ENCODE results near the gene NR4A2. TPM values are rescaled to one million over a fixed set of nuclear protein-coding genes. Genes with fewer than 3 reads are reported as not detected.

NR4A2 gene
- polyA plus RNA-seq, 1 experiment, result 1.5 TPM

DNA sequence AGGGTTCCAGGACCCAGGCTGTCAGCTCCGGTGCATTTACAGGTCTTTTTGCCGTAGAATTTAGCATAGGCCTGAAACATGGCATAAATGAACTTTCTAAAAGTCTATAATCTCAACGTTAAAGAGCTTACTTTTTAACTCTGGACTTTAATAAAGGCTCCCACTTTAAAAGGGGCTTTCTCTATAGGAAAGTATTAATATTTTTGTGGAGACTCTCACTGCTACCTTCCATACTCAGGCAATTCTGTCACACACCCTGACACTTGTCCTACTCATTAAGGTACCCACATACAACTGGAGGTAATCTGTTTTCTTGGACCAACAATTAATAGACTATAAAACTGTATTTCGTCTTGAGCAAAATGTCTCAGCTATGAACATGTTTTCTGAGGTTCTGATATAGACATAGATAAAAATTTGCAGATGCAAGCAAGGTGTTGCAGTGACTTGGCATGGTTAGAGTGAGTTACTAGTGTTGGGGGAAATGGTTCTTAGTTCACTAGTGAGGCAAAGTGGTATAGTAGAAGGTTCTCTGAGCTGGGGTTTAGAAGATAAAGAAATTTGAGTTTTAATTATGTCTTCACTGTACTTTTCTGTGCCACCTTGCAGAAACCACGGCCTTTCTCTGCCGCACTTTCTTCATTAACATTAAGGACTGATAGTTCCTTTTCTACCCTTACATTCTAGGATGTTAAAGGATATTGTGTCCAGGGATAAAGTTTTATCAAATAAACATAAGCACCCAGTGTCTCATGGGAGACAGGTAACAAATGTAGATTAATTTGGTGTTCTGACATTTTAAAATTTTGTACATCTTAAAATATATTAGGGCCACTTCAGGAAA, 10.8 kb upstream of the NR4A2 start:
- DNase-seq (ENCODE audit: low read depth), result no peak
- TF ChIP-seq, protein P1, sequence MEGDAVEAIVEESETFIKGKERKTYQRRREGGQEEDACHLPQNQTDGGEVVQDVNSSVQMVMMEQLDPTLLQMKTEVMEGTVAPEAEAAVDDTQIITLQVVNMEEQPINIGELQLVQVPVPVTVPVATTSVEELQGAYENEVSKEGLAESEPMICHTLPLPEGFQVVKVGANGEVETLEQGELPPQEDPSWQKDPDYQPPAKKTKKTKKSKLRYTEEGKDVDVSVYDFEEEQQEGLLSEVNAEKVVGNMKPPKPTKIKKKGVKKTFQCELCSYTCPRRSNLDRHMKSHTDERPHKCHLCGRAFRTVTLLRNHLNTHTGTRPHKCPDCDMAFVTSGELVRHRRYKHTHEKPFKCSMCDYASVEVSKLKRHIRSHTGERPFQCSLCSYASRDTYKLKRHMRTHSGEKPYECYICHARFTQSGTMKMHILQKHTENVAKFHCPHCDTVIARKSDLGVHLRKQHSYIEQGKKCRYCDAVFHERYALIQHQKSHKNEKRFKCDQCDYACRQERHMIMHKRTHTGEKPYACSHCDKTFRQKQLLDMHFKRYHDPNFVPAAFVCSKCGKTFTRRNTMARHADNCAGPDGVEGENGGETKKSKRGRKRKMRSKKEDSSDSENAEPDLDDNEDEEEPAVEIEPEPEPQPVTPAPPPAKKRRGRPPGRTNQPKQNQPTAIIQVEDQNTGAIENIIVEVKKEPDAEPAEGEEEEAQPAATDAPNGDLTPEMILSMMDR (IDR thresholded peaks at IDR 0.05; ENCODE audit: insufficient read depth, low read depth, low read length), result no peak
- H3K4me3 ChIP-seq (ENCODE audit: low read depth, low read length), result peak overlapping the region; percentile 54
- H3K27me3 ChIP-seq (ENCODE audit: control insufficient read depth, insufficient read depth, low read length), result no peaks in the 10 kb centered on the region
- CTCF ChIA-PET, result interaction anchor here (0.6 to 0.9 kb wide), 2 partner anchors 9 to 13 kb away, joined by 3 read pairs; no protein-coding TSS in a partner anchor
- POLR2A ChIA-PET, result interaction anchor here (0.6 to 1.5 kb wide), 3 partner anchors 9 to 123 kb away, joined by 3 to 11 read pairs (median 3); no protein-coding TSS in a partner anchor
- no peaks in the 10 kb centered on the region for H3K36me3 ChIP-seq (ENCODE audit: control insufficient read depth, insufficient read depth, low read length)

DNA sequence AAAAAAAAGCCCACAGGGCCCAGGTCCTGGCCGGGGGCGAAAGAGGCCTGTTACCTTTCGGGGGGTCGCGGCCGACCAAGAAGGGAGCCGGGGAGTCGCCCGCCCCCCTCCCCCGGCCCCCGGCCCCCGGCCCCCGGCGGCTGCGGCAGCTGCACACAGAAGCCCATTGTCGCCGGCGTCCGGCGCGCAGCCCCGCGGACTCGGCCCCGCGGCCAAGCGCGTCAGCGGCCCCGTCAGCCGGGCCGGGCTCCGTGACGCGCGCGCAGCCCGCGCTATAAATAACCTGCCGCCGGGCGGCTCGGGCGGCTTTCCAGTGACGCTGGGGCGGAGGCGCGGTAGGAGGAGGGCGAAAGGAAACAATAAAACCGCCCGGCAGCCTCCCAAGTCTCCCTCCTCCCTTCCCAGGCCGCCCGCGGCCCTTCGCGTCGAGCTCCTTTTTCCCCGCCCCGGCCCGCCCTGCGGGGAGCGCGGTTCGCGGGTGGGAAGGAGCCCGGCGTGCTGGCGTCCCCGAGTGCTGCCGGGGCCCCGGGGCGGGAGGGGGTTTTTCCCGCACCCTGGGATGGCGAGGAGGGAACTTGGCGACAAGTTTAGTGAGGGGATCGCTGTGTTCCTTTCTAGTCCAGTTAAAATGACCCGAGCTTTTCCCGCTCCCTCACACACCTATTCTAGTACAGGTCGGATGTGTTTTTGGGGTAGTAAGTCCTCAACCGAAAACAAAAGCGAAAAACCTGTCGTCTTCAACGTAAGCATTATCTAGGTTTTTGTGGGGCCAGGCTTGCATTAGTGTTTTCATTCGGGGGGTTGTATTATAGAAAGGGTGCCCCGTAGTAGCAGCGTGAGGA, 10.0 kb upstream of the NR4A2 start:
- ChIA-PET CTCF (interaction anchor here (0.6 to 0.9 kb wide), 2 partner anchors 8 to 12 kb away, joined by 3 read pairs; no protein-coding TSS in a partner anchor), POLR2A (interaction anchor here (0.6 to 1.5 kb wide), 4 partner anchors 8 to 124 kb away, joined by 3 to 11 read pairs (median 4); no protein-coding TSS in a partner anchor)
- H3K36me3 ChIP-seq (ENCODE audit: control insufficient read depth, insufficient read depth, low read length), result no peaks in the 10 kb centered on the region
- H3K4me3 ChIP-seq (ENCODE audit: low read depth, low read length), result peak overlapping the region; percentile 81
- TF ChIP-seq, protein P1 (IDR thresholded peaks at IDR 0.05; ENCODE audit: insufficient read depth, low read depth, low read length), result no peak
- H3K27me3 ChIP-seq (ENCODE audit: control insufficient read depth, insufficient read depth, low read length), result no peaks in the 10 kb centered on the region
- DNase-seq (ENCODE audit: low read depth), result peak; percentile 61

DNA sequence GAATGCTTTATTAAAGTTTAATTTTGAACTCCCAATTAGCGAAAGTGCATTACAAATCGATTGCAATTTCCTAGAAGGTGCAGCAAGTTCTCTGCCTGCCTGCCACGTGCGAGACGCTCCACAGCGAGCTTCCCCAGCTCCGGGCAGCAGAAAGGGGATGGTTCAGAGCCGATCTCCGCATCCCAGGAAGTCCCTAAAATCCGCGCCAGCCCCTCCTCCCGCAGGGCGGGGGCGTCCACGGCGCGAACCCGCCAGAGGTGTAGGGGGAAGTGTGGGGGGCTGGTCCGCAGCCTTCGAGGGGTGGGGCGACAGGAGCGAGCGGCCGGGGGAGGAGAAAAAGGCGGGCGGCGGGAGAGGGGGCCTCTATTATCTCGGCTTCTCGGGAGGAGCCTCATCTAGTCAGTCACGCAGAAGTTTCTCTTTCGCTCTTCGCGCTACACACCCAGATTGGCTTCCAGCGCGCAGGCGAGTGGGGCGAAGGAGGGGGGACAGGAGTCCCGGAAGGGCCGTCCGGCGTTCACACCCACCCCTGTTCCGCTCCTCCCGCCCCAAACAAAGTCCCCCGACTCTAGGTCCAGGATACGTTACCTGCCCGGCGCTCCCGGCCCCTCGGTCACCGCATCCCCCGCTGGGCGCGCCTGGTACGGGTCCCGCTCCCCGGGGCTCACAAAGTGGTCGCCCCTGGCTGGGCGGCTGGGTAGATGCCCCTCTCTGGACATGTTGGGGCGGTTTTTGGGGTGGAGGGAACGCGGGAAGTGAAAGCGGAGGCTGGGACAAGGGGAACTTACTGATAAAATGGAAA, 9.1 kb upstream of the NR4A2 start:
- peak; percentile 74 for DNase-seq (ENCODE audit: low read depth)
- H3K36me3 ChIP-seq (ENCODE audit: control insufficient read depth, insufficient read depth, low read length), result no peaks in the 10 kb centered on the region
- POLR2A ChIA-PET, result interaction anchor here (0.6 to 1.5 kb wide), 3 partner anchors 7 to 125 kb away, joined by 3 to 11 read pairs (median 4); no protein-coding TSS in a partner anchor
- TF ChIP-seq, protein P1 (IDR thresholded peaks at IDR 0.05; ENCODE audit: insufficient read depth, low read depth, low read length), result no peak
- H3K27me3 ChIP-seq (ENCODE audit: control insufficient read depth, insufficient read depth, low read length), result no peaks in the 10 kb centered on the region
- H3K4me3 ChIP-seq (ENCODE audit: low read depth, low read length), result peak overlapping the region; percentile 81
- CTCF ChIA-PET, result interaction anchor here (2.5 kb wide), 1 partner anchor 247 kb away, joined by 8 read pairs; no protein-coding TSS in a partner anchor

DNA sequence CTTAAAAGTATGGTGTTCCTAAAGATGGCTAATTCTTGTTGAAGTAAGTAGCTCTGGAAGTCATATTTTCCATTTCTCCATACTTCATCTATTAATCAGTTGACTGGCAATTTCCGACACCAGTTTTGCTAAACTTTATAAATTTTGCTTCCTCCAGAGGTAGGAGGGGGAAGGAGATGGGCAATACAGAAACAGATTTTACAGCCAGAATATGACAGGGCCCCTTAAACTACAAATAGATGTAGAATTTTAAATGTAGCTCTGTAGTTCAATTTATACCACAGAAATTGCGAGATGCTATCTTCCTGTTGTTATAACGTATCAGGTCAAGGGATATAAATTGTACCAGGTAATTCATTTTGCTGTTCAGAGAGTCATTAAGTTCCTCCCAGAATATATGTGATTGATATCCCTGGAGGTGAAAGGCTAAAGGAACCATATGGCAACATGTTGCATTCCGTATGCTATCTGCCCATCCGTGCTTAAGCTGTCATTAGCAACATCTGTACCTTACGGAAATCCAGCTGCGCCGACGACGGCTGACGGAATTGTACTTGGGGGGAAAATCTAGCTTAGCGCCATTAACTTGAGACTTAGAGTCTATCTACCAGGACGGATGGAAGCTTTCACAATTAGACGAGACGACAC, 8.4 kb upstream of the NR4A2 start:
- Histone ChIP-seq H3K27me3 (ENCODE audit: control insufficient read depth, insufficient read depth, low read length) (no peaks in the 10 kb centered on the region), H3K36me3 (ENCODE audit: control insufficient read depth, insufficient read depth, low read length) (no peaks in the 10 kb centered on the region), H3K4me3 (ENCODE audit: low read depth, low read length) (peak overlapping the region; percentile 81)
- CTCF ChIA-PET, result interaction anchor here (2.5 kb wide), 1 partner anchor 248 kb away, joined by 8 read pairs; no protein-coding TSS in a partner anchor
- TF ChIP-seq, protein P1 (IDR thresholded peaks at IDR 0.05; ENCODE audit: insufficient read depth, low read depth, low read length), result no peak
- POLR2A ChIA-PET, result no interaction called here
- no peak for DNase-seq (ENCODE audit: low read depth)

Data from BJ (cell line).